Ovary (tissue), 9 donors: ENCODE results near the gene PDE3B. TPM values are rescaled to one million over a fixed set of nuclear protein-coding genes. Genes with fewer than 3 reads are reported as not detected.

Experiments used
- DNase-seq, 5 donors: peaks; one replicate each; pipeline ENCODE4 v3.0.0-alpha.2; 2019 to 2020
- H3K27ac ChIP-seq, 2 donors: fragments of 200-600 bp; one replicate each; pipeline versions ENCODE4 v1.5.1 to v1.8.0; 2019 to 2022
- H3K27me3 ChIP-seq: fragments of 200-600 bp; one replicate; pipeline ENCODE4 v1.8.0; 2022
- H3K36me3 ChIP-seq: fragments of 200-600 bp; sonication (generic); one replicate; pipeline ENCODE4 v1.5.1; 2019
- H3K4me1 ChIP-seq: one replicate; pipeline ENCODE4 v1.8.1; 2013; ENCODE audit warnings: mild to moderate bottlenecking, moderate library complexity; ENCODE audit not compliant: insufficient read depth
- H3K4me3 ChIP-seq: fragments of 200-600 bp; sonication (generic); one replicate; pipeline ENCODE4 v1.5.1; 2017
- H3K9me3 ChIP-seq, 2 donors: fragments of 200-600 bp in 1 of 2; sonication (generic) in 1 of 2; one replicate each; pipeline versions ENCODE4 v1.5.1 to v1.8.1; 2013 to 2019; ENCODE audit warnings: mild to moderate bottlenecking in 1 of 2, moderate library complexity in 1 of 2
- EP300 ChIP-seq: sonication (generic); formaldehyde crosslinking; IDR thresholded peaks from one replicate; pipeline ENCODE4 v1.6.1; 2017; ENCODE audit warnings: antibody characterized with exemption
- POLR2A ChIP-seq: fragments of 450-650 bp; IDR thresholded peaks from one replicate; pipeline ENCODE4 v1.6.1; 2017; ENCODE audit warnings: antibody characterized with exemption, mild to moderate bottlenecking, moderate library complexity
- WGBS, 3 donors: extraction: QIAGEN DNeasy Blood & Tissue Kit in 1 of 3; methylation state at CpG; one replicate each; pipeline versions ENCODE4 v1.1.5 to v1.1.7; 2013 to 2017; 5-methylcytosine and 5-hydroxymethylcytosine counted together
- intact Hi-C, 4 donors: fragments of 100-400 bp; cut with DNase I; formaldehyde crosslinking; loops; one replicate each; pipeline versions ENCODE4 v1.11.0 to v1.15.1; 2022 to 2023
- polyA plus RNA-seq, 2 donors: library from polyadenylated mRNA; stranded (reverse); fragments of 200-250 nt in 1 of 2; fragments of 350-450 nt in 1 of 2; fragmentation: Illumina TruSeq in 1 of 2; extraction: RNeasy Lipid Tissue Mini Kit (QIAGEN cat#74804) in 1 of 2; gene quantifications; one replicate each; pipeline ENCODE4 v1.2.3, GENCODE V29; 2013 to 2014
- total RNA-seq, 7 donors: library from RNA; depleted of rRNA in 2 of 7; stranded (reverse); fragments of >200 nt in 2 of 7; fragmentation: NEBNext Ultra II Directional in 3 of 7; extraction: Animal tissue kit (Norgen Biotek cat#: 25700) in 3 of 7; gene quantifications; one replicate each; pipeline versions ENCODE4 v1.1.0 to v1.2.4, GENCODE V29; 2016 to 2023
- TF ChIP-seq, protein P1 (sequence below), 3 donors: fragments of 450-650 bp in 2 of 3; fragments of 200-600 bp in 1 of 3; IDR thresholded peaks; one replicate each; pipeline versions ENCODE4 v1.5.1 to v1.8.0; 2016 to 2022; ENCODE audit warnings: antibody characterized with exemption in 3 of 3, mild to moderate bottlenecking in 1 of 3
- donor health status: DM: no; HTN: no; CAD: no; lungs with moderate emphysema.
- donor health status: DM: no; HTN: no; CAD: no.
- donor health status: Bipolar disorder and iron deficiency.
- donor health status: DM: yes; HTN: yes; CAD: no.
- donor health status: DM: no; HTN: no; CAD: no.
- donor health status: DM: yes; HTN: yes; CAD: no.

The PDE3B gene
- total and polyA plus RNA-seq, 9 donors: 0.13 to 5.9 (median 1.2) TPM

GRCh38 chr11:14842002-14842401 lies 198.4 kb downstream of the PDE3B start:
- no peak for DNase-seq
- WGBS, 3 donors: 83 to 87% (median 84%) methylated on average over 3 of the region's 3 CpGs
- H3K4me3 ChIP-seq: no peak overlapping the region
- no peak overlapping the region for H3K27ac ChIP-seq
- H3K36me3 ChIP-seq: no peaks in the 10 kb centered on the region
- intact Hi-C loops: no loop called here
- H3K9me3 ChIP-seq: no peaks in the 10 kb centered on the region
- no peaks in the 10 kb centered on the region for H3K27me3 ChIP-seq
- no peak for TF ChIP-seq POLR2A
- TF ChIP-seq, protein P1, sequence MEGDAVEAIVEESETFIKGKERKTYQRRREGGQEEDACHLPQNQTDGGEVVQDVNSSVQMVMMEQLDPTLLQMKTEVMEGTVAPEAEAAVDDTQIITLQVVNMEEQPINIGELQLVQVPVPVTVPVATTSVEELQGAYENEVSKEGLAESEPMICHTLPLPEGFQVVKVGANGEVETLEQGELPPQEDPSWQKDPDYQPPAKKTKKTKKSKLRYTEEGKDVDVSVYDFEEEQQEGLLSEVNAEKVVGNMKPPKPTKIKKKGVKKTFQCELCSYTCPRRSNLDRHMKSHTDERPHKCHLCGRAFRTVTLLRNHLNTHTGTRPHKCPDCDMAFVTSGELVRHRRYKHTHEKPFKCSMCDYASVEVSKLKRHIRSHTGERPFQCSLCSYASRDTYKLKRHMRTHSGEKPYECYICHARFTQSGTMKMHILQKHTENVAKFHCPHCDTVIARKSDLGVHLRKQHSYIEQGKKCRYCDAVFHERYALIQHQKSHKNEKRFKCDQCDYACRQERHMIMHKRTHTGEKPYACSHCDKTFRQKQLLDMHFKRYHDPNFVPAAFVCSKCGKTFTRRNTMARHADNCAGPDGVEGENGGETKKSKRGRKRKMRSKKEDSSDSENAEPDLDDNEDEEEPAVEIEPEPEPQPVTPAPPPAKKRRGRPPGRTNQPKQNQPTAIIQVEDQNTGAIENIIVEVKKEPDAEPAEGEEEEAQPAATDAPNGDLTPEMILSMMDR (IDR thresholded peaks at IDR 0.05): no peak
- no peak for TF ChIP-seq EP300
- no peaks in the 10 kb centered on the region for H3K4me1 ChIP-seq

- no peak overlapping the region for H3K4me3 ChIP-seq
- DNase-seq: no peak
- no peak overlapping the region for H3K27ac ChIP-seq
- TF ChIP-seq, protein P1 (IDR thresholded peaks at IDR 0.05): no peak
- TF ChIP-seq POLR2A (no peak), EP300 (no peak)
- no peaks in the 10 kb centered on the region for H3K36me3 ChIP-seq
- H3K27me3 ChIP-seq: no peaks in the 10 kb centered on the region
- WGBS, 3 donors: 95 to 96% (median 96%) methylated on average over 4 of the region's 4 CpGs
- no peaks in the 10 kb centered on the region for H3K4me1 ChIP-seq
- no peaks in the 10 kb centered on the region for H3K9me3 ChIP-seq
- intact Hi-C loops: no loop called here
These were observed 209.1 kb downstream of the PDE3B start for GRCh38 chr11:14852571-14853177.

DNA sequence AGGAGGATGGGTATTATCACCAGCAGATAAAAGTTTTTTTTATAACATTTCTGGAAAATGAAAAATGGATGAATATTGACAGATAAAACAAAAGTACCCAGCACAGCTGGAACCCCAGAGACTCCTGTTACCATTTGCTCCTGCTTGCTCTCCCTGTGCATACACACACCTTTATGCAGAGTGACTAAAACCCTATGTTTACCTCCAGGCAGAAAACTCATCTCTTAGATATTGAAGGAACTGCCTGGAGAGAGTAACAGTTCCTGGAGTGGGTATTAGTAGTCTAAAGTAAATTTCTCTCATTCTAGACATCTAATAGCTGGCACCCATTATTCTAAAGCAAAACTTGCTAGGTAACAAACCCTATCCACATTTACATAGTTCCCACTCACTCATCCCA lies 210.5 kb downstream of the PDE3B start:
- intact Hi-C loops: no loop called here
- TF ChIP-seq EP300 (no peak), POLR2A (no peak)
- H3K36me3 ChIP-seq: no peaks in the 10 kb centered on the region
- no peak overlapping the region for H3K27ac ChIP-seq
- H3K27me3 ChIP-seq: no peaks in the 10 kb centered on the region
- H3K4me3 ChIP-seq: no peak overlapping the region
- no peaks in the 10 kb centered on the region for H3K9me3 ChIP-seq
- no peaks in the 10 kb centered on the region for H3K4me1 ChIP-seq
- no peak for DNase-seq

GRCh38 chr11:14855890-14856289 lies 212.3 kb downstream of the PDE3B start:
- Histone ChIP-seq H3K27me3 (no peaks in the 10 kb centered on the region), H3K27ac (no peak overlapping the region), H3K4me3 (no peak overlapping the region), H3K36me3 (no peaks in the 10 kb centered on the region), H3K9me3 (no peaks in the 10 kb centered on the region), H3K4me1 (no peaks in the 10 kb centered on the region)
- DNase-seq: no peak
- intact Hi-C loops: no loop called here
- TF ChIP-seq, protein P1 (IDR thresholded peaks at IDR 0.05): no peak
- TF ChIP-seq POLR2A: no peak
- WGBS, 3 donors: 82 to 86% (median 85%) methylated on average over 1 of the region's 1 CpG

GRCh38 chr11:14857621-14858020 lies 214.0 kb downstream of the PDE3B start:
- WGBS, 3 donors: 86 to 90% (median 86%) methylated on average over 3 of the region's 3 CpGs
- H3K4me1 ChIP-seq: no peaks in the 10 kb centered on the region
- H3K36me3 ChIP-seq: no peaks in the 10 kb centered on the region
- intact Hi-C loops: no loop called here
- H3K4me3 ChIP-seq: no peak overlapping the region
- H3K9me3 ChIP-seq: no peaks in the 10 kb centered on the region
- H3K27me3 ChIP-seq: no peaks in the 10 kb centered on the region
- H3K27ac ChIP-seq: no peak overlapping the region
- DNase-seq: no peak
- TF ChIP-seq POLR2A (no peak), EP300 (no peak)
- TF ChIP-seq, protein P1 (IDR thresholded peaks at IDR 0.05): no peak
